Astrocyte of the cerebellum (primary cell): ENCODE data around the gene NDRG2.
"Not testable (repeated sequence)": the region's sequence is repeated elsewhere in the genome, so short reads cannot be mapped to it uniquely, and the experiment has no call there.

ENCODE experiments used
- DNase-seq: peaks from one replicate; pipeline ENCODE4 v3.0.0-alpha.2; 2011; ENCODE audit warnings: low read depth
- H3K4me3 ChIP-seq: 2 replicates; pipeline ENCODE4 v1.5.1; 2011; ENCODE audit warnings: mild to moderate bottlenecking, low read depth, low read length, moderate library complexity
- in situ Hi-C: cut with HindIII; loops from 2 replicates; pipeline ENCODE4 v1.10.0; 2017; ENCODE audit warnings: low sequenced_read_pairs
- TF ChIP-seq, protein P1 (sequence below): IDR thresholded peaks from 2 replicates; pipeline ENCODE4 v1.5.1; 2012; ENCODE audit warnings: low read length, low read depth, moderate library complexity, mild to moderate bottlenecking; ENCODE audit errors: missing control alignments

Gene NDRG2

GRCh38 chr14:21048638-21049037 is 23.8 kb upstream of the NDRG2 start:
- H3K4me3 ChIP-seq: no peak overlapping the region
- DNase-seq: no peak
- in situ Hi-C loops: no loop called here
- TF ChIP-seq, protein P1, sequence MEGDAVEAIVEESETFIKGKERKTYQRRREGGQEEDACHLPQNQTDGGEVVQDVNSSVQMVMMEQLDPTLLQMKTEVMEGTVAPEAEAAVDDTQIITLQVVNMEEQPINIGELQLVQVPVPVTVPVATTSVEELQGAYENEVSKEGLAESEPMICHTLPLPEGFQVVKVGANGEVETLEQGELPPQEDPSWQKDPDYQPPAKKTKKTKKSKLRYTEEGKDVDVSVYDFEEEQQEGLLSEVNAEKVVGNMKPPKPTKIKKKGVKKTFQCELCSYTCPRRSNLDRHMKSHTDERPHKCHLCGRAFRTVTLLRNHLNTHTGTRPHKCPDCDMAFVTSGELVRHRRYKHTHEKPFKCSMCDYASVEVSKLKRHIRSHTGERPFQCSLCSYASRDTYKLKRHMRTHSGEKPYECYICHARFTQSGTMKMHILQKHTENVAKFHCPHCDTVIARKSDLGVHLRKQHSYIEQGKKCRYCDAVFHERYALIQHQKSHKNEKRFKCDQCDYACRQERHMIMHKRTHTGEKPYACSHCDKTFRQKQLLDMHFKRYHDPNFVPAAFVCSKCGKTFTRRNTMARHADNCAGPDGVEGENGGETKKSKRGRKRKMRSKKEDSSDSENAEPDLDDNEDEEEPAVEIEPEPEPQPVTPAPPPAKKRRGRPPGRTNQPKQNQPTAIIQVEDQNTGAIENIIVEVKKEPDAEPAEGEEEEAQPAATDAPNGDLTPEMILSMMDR: no peak

GRCh38 chr14:21047378-21047781 is 22.5 kb upstream of the NDRG2 start:
- no peak overlapping the region for H3K4me3 ChIP-seq
- in situ Hi-C loops: no loop called here
- TF ChIP-seq, protein P1: no peak
- DNase-seq: no peak

- TF ChIP-seq, protein P1: no peak
- in situ Hi-C loops: no loop called here
- no peak for DNase-seq
- no peak overlapping the region for H3K4me3 ChIP-seq
These were observed 19.2 kb upstream of the NDRG2 start for GRCh38 chr14:21043974-21044618.

DNA sequence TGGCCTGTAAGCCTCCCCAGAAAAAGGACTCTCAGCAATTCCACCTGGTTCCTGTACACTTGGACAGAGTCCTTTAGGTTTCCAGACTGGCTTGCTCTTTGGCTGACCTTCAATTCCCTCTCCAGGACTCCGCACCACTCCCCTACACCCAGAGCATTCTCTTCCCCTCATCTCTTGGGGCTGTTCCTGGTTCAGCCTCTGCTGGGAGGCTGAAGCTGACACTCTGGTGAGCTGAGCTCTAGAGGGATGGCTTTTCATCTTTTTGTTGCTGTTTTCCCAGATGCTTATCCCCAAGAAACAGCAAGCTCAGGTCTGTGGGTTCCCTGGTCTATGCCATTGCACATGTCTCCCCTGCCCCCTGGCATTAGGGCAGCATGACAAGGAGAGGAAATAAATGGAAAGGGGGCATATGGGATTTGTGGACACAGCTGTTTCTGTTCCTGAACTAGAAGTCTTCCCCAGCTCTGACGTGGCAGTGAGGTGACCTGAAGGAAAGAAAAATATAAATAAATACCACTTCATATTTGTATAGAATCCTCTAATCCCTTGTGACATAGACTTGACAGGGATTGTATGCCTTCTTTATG is 18.6 kb upstream of the NDRG2 start:
- TF ChIP-seq, protein P1: no peak
- no peak overlapping the region for H3K4me3 ChIP-seq
- in situ Hi-C loops: no loop called here
- no peak for DNase-seq

DNA sequence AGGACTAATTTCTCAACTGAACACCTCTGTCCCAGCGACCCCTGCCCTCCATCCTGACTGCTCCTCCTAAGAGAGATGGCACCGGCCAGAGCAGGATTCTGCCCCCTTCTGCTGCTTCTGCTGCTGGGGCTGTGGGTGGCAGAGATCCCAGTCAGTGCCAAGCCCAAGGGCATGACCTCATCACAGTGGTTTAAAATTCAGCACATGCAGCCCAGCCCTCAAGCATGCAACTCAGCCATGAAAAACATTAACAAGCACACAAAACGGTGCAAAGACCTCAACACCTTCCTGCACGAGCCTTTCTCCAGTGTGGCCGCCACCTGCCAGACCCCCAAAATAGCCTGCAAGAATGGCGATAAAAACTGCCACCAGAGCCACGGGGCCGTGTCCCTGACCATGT is 18.1 kb upstream of the NDRG2 start:
- no peak overlapping the region for H3K4me3 ChIP-seq
- in situ Hi-C loops: no loop called here
- DNase-seq: no peak
- TF ChIP-seq, protein P1: no peak

GRCh38 chr14:21041676-21042433 is 17.0 kb upstream of the NDRG2 start, which contains the start of gene RNASE7:
TSS of gene RNASE7 (plus strand) at chr14:21042362. CDS start at chr14:21042993, 631 bp downstream.
- no peak for DNase-seq
- TF ChIP-seq, protein P1: no peak
- H3K4me3 ChIP-seq: no peak within 1 kb of the TSS
- in situ Hi-C loops: no loop called here

DNA sequence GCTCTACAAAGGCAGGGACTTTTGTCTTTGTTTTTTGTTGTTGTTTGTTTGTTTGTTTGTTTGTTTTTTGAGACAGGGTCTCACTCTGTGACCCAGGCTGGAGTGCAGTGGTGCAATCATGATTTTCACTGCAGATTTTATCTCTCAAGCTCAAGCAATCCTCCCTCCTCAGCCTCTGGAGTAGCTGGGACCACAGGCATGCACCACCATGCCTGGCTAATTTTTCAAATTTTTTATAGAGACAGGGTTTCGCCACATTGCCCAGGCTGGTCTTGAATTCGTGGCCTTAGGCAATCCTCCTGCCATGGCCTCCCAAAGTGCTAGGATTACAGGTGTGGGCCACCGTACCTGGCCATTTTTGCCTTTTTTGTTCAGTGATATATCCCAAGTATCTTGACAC is 16.1 kb upstream of the NDRG2 start:
- DNase-seq, H3K4me3 ChIP-seq, in situ Hi-C loops: not testable (repeated sequence)
